Measurements from ENCODE around the gene CACNB2.

- TF ChIP-seq EZH2 (IDR thresholded peaks at IDR 0.05; ENCODE audit: borderline replicate concordance, low read depth, low read length, severe bottlenecking) (no peak), CTCF (IDR thresholded peaks at IDR 0.05; ENCODE audit: extremely low read depth in 1 of 2, insufficient read depth in 1 of 2, low read depth in 1 of 2, low read length in 2 of 2) (no peak), POLR2A (IDR thresholded peaks at IDR 0.05; ENCODE audit: low read depth, low read length) (no peak), MYC (IDR thresholded peaks at IDR 0.05; ENCODE audit: low read depth, low read length) (no peak), POLR2AphosphoS5 (IDR thresholded peaks at IDR 0.05; ENCODE audit: insufficient read depth, low read depth, low read length) (no peak), FOS (IDR thresholded peaks at IDR 0.05; ENCODE audit: borderline replicate concordance, insufficient read depth, low read length) (no peak), JUN (IDR thresholded peaks at IDR 0.05; ENCODE audit: borderline replicate concordance, insufficient read depth, insufficient read length, low read depth) (no peak)
- TF ChIP-seq, protein P1, sequence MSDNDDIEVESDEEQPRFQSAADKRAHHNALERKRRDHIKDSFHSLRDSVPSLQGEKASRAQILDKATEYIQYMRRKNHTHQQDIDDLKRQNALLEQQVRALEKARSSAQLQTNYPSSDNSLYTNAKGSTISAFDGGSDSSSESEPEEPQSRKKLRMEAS (IDR thresholded peaks at IDR 0.05; ENCODE audit: insufficient read depth, insufficient read length), result no peak
Observed at GRCh38 chr10:18343573-18343972, 203.3 kb downstream of the CACNB2 start.

All from endothelial cell of umbilical vein (primary cell).